ENCODE results near the gene ALDH1A3.

The ALDH1A3 gene

DNA sequence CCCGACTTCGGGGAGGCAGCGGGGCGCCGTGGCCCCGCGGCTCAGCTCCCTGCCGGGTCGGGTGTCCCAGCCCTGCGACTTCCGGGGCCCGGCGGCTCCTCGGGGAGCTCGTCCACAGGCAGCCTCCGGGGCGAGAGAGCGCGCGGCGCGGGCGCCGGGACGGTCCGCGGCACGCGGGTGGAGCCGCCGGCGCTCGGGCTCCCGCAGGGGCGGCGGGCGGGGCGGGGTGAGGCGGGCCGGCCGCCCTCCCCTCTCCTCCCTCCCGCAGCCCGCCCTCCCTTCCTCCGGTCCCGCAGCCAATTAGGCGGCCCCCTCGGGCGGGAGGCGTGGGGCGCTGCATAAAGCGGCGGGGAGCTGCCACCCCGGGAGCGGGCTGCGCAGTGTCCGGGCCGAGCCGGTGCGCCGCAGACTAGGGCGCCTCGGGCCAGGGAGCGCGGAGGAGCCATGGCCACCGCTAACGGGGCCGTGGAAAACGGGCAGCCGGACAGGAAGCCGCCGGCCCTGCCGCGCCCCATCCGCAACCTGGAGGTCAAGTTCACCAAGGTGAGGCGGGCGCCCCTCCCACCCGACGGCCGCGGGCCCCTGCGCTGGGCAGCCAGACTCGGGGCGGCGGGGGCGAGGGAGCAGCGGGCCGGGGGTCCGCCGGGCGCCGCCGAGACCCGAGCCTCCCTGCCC, at the start of gene ALDH1A3:
Gene ALDH1A3 (plus strand): TSS at position 368 of the 675 bp plus-strand sequence. CDS start 77 bp downstream, at position 445.
- ATAC-seq: peak; percentile 68
- TF ChIP-seq ISL1 (CRISPR knock-in tag; IDR thresholded peaks at IDR 0.05) (no peak), ARNTL (CRISPR knock-in tag; IDR thresholded peaks at IDR 0.05; ENCODE audit: borderline replicate concordance, low read depth) (no peak), CSDC2 (CRISPR knock-in tag; IDR thresholded peaks at IDR 0.05) (no peak), TCF4 (CRISPR knock-in tag; IDR thresholded peaks at IDR 0.05; ENCODE audit: borderline replicate concordance) (no peak), CREB5 (CRISPR knock-in tag; IDR thresholded peaks at IDR 0.05; ENCODE audit: low read depth) (no peak), BACH2 (CRISPR knock-in tag; IDR thresholded peaks at IDR 0.05; ENCODE audit: borderline replicate concordance) (no peak), ZNF565 (CRISPR knock-in tag; conservative IDR thresholded peaks at IDR 0.05; ENCODE audit: low read depth) (no peak), ZFP30 (CRISPR knock-in tag; IDR thresholded peaks at IDR 0.05) (no peak), RARB (CRISPR knock-in tag; IDR thresholded peaks at IDR 0.05) (no peak), SNAI2 (CRISPR knock-in tag; IDR thresholded peaks at IDR 0.05) (no peak), ZNF70 (CRISPR knock-in tag; IDR thresholded peaks at IDR 0.05) (no peak), OSR1 (CRISPR knock-in tag; IDR thresholded peaks at IDR 0.05) (no peak), ZNF8 (CRISPR knock-in tag; IDR thresholded peaks at IDR 0.05) (no peak), GLIS3 (CRISPR knock-in tag; IDR thresholded peaks at IDR 0.05) (no peak), ESRRG (CRISPR knock-in tag; IDR thresholded peaks at IDR 0.05) (no peak)
- TF ChIP-seq, protein P1, sequence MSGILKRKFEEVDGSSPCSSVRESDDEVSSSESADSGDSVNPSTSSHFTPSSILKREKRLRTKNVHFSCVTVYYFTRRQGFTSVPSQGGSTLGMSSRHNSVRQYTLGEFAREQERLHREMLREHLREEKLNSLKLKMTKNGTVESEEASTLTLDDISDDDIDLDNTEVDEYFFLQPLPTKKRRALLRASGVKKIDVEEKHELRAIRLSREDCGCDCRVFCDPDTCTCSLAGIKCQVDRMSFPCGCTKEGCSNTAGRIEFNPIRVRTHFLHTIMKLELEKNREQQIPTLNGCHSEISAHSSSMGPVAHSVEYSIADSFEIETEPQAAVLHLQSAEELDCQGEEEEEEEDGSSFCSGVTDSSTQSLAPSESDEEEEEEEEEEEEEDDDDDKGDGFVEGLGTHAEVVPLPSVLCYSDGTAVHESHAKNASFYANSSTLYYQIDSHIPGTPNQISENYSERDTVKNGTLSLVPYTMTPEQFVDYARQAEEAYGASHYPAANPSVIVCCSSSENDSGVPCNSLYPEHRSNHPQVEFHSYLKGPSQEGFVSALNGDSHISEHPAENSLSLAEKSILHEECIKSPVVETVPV (CRISPR knock-in tag; IDR thresholded peaks at IDR 0.05): no peak

- no peak for TF ChIP-seq ZNF8 (CRISPR knock-in tag; IDR thresholded peaks at IDR 0.05)
- TF ChIP-seq TCF4 (CRISPR knock-in tag; IDR thresholded peaks at IDR 0.05; ENCODE audit: borderline replicate concordance): no peak
- no peak for TF ChIP-seq ZNF70 (CRISPR knock-in tag; IDR thresholded peaks at IDR 0.05)
- no peak for TF ChIP-seq SNAI2 (CRISPR knock-in tag; IDR thresholded peaks at IDR 0.05)
- no peak for TF ChIP-seq RARB (CRISPR knock-in tag; IDR thresholded peaks at IDR 0.05)
- TF ChIP-seq ZFP3 (CRISPR knock-in tag; IDR thresholded peaks at IDR 0.05): no peak
- TF ChIP-seq, protein P2, sequence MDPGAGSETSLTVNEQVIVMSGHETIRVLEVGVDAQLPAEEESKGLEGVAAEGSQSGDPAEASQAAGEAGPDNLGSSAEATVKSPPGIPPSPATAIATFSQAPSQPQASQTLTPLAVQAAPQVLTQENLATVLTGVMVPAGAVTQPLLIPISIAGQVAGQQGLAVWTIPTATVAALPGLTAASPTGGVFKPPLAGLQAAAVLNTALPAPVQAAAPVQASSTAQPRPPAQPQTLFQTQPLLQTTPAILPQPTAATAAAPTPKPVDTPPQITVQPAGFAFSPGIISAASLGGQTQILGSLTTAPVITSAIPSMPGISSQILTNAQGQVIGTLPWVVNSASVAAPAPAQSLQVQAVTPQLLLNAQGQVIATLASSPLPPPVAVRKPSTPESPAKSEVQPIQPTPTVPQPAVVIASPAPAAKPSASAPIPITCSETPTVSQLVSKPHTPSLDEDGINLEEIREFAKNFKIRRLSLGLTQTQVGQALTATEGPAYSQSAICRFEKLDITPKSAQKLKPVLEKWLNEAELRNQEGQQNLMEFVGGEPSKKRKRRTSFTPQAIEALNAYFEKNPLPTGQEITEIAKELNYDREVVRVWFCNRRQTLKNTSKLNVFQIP (CRISPR knock-in tag; IDR thresholded peaks at IDR 0.05; ENCODE audit: borderline replicate concordance, low read depth): no peak
- TF ChIP-seq, protein P1 (CRISPR knock-in tag; IDR thresholded peaks at IDR 0.05): no peak
- no peak for TF ChIP-seq PPARA (CRISPR knock-in tag; IDR thresholded peaks at IDR 0.05; ENCODE audit: borderline replicate concordance)
- no peak for TF ChIP-seq TOX (CRISPR knock-in tag; IDR thresholded peaks at IDR 0.05; ENCODE audit: borderline replicate concordance)
- TF ChIP-seq CREB5 (CRISPR knock-in tag; IDR thresholded peaks at IDR 0.05; ENCODE audit: low read depth): no peak
- no peak for TF ChIP-seq PATZ1 (CRISPR knock-in tag; IDR thresholded peaks at IDR 0.05; ENCODE audit: borderline replicate concordance)
- TF ChIP-seq ZFP30 (CRISPR knock-in tag; IDR thresholded peaks at IDR 0.05): no peak
- TF ChIP-seq ARNTL (CRISPR knock-in tag; IDR thresholded peaks at IDR 0.05; ENCODE audit: borderline replicate concordance, low read depth): no peak
- TF ChIP-seq OSR1 (CRISPR knock-in tag; IDR thresholded peaks at IDR 0.05): no peak
- TF ChIP-seq TSHZ2 (CRISPR knock-in tag; IDR thresholded peaks at IDR 0.05): no peak
- no peak for TF ChIP-seq BACH2 (CRISPR knock-in tag; IDR thresholded peaks at IDR 0.05; ENCODE audit: borderline replicate concordance)
- no peak for TF ChIP-seq ZNF565 (CRISPR knock-in tag; conservative IDR thresholded peaks at IDR 0.05; ENCODE audit: low read depth)
- ATAC-seq: peak; percentile 32; the same call in 1 of the 3 replicates
Observed at GRCh38 chr15:100831467-100831866, 48.2 kb upstream of the ALDH1A3 start.
